Mesenchymal stem cell (in vitro differentiated cells and primary cell): ENCODE data around the gene ZNF618.

Experiments used
- DNase-seq: peaks from one replicate; pipeline ENCODE4 v3.0.0-alpha.2; 2013
- H2AFZ ChIP-seq: one replicate; pipeline ENCODE4 v1.6.1; 2013; ENCODE audit warnings: low read depth, mild to moderate bottlenecking, control low read depth, inconsistent platforms, low read length, moderate library complexity
- H2AK5ac ChIP-seq: 2 replicates; pipeline ENCODE4 v1.6.1; 2013; ENCODE audit warnings: low read length, moderate library complexity, mild to moderate bottlenecking, inconsistent platforms; ENCODE audit not compliant: severe bottlenecking
- H2BK120ac ChIP-seq: one replicate; pipeline ENCODE4 v1.6.1; 2013; ENCODE audit warnings: low read depth, mild to moderate bottlenecking, inconsistent platforms, low read length, moderate library complexity
- H2BK12ac ChIP-seq, 2 experiments: one replicate each; pipeline ENCODE4 v1.6.1; 2013; ENCODE audit warnings: inconsistent platforms in 2 of 2, low read length in 2 of 2, mild to moderate bottlenecking in 2 of 2, moderate library complexity in 2 of 2, control low read depth in 1 of 2
- H2BK15ac ChIP-seq: one replicate; pipeline ENCODE4 v1.6.1; 2013; ENCODE audit warnings: mild to moderate bottlenecking, low read depth, inconsistent platforms; ENCODE audit not compliant: poor library complexity, severe bottlenecking
- H2BK5ac ChIP-seq: 2 replicates; pipeline ENCODE4 v1.6.1; 2013; ENCODE audit warnings: low read depth, mild to moderate bottlenecking, low read length, control low read depth, inconsistent platforms; ENCODE audit not compliant: poor library complexity, severe bottlenecking
- H3K14ac ChIP-seq, 2 experiments: one replicate each; pipeline ENCODE4 v1.6.1; 2013; ENCODE audit warnings: inconsistent platforms in 2 of 2, low read length in 2 of 2, control low read depth in 1 of 2, mild to moderate bottlenecking in 1 of 2, moderate library complexity in 1 of 2
- H3K18ac ChIP-seq, 2 experiments: one replicate each; pipeline ENCODE4 v1.6.1; 2013; ENCODE audit warnings: inconsistent platforms in 2 of 2, low read length in 2 of 2, control low read depth in 1 of 2, low read depth in 1 of 2, mild to moderate bottlenecking in 1 of 2
- H3K23ac ChIP-seq, 2 experiments: one replicate each; pipeline ENCODE4 v1.6.1; 2013; ENCODE audit warnings: inconsistent platforms in 2 of 2, low read length in 2 of 2, mild to moderate bottlenecking in 2 of 2, moderate library complexity in 2 of 2, control low read depth in 1 of 2
- H3K27ac ChIP-seq: 2 replicates; pipeline ENCODE4 v1.5.1; 2013; ENCODE audit warnings: mild to moderate bottlenecking, moderate library complexity, low read length, control low read depth, inconsistent platforms; ENCODE audit not compliant: poor library complexity, severe bottlenecking
- H3K27me3 ChIP-seq, 2 experiments: 2 replicates each; pipeline versions ENCODE4 v1.6.1 to v1.7.0; 2013; ENCODE audit warnings: low read length in 2 of 2, mild to moderate bottlenecking in 2 of 2, moderate library complexity in 2 of 2, control low read depth in 1 of 2, inconsistent platforms in 1 of 2; ENCODE audit not compliant: control insufficient read depth in 1 of 2, insufficient read depth in 1 of 2
- H3K36me3 ChIP-seq, 2 experiments: 2 replicates each; pipeline versions ENCODE4 v1.6.1 to v1.7.0; 2013; ENCODE audit warnings: low read length in 2 of 2, control low read depth in 1 of 2, inconsistent platforms in 1 of 2, low read depth in 1 of 2, mild to moderate bottlenecking in 1 of 2; ENCODE audit not compliant: insufficient read depth in 2 of 2, control insufficient read depth in 1 of 2
- H3K4ac ChIP-seq, 2 experiments: one replicate each; pipeline ENCODE4 v1.6.1; 2013; ENCODE audit warnings: inconsistent platforms in 2 of 2, low read length in 2 of 2, mild to moderate bottlenecking in 2 of 2, moderate library complexity in 2 of 2, control low read depth in 1 of 2, low read depth in 1 of 2
- H3K4me1 ChIP-seq: 2 replicates; pipeline ENCODE4 v1.6.1; 2013; ENCODE audit warnings: low read depth, low read length, control low read depth; ENCODE audit not compliant: control insufficient read depth, insufficient read depth
- H3K4me2 ChIP-seq: 2 replicates; pipeline ENCODE4 v1.6.1; 2013; ENCODE audit warnings: low read length, mild to moderate bottlenecking, inconsistent platforms; ENCODE audit not compliant: poor library complexity, severe bottlenecking
- H3K4me3 ChIP-seq, 2 experiments: 2 replicates each; pipeline versions ENCODE4 v1.5.1 to v1.7.0; 2013; ENCODE audit warnings: low read length in 2 of 2, mild to moderate bottlenecking in 2 of 2, control low read depth in 1 of 2, low read depth in 1 of 2; ENCODE audit not compliant: insufficient read depth in 1 of 2
- H3K79me1 ChIP-seq: replicated peaks from 2 replicates; pipeline ENCODE4 v1.6.1; 2013; ENCODE audit warnings: mild to moderate bottlenecking, control low read depth, low read length, inconsistent platforms; ENCODE audit not compliant: poor library complexity, severe bottlenecking
- H3K9ac ChIP-seq: 2 replicates; pipeline ENCODE4 v1.7.0; 2013; ENCODE audit warnings: mild to moderate bottlenecking, low read length, moderate library complexity
- H3K9me3 ChIP-seq: 2 replicates; pipeline ENCODE4 v1.7.0; 2013; ENCODE audit warnings: mild to moderate bottlenecking, low read length; ENCODE audit not compliant: control insufficient read depth
- H4K8ac ChIP-seq: one replicate; pipeline ENCODE4 v1.6.1; 2013; ENCODE audit warnings: inconsistent platforms, mild to moderate bottlenecking, low read length, moderate library complexity
- H4K91ac ChIP-seq: one replicate; pipeline ENCODE4 v1.6.1; 2013; ENCODE audit warnings: mild to moderate bottlenecking, low read length, inconsistent platforms
- WGBS: methylation state at CpG from one replicate; pipeline ENCODE4 v1.1.7; 2013; ENCODE audit warnings: mixed read lengths; 5-methylcytosine and 5-hydroxymethylcytosine counted together

The ZNF618 gene

DNA sequence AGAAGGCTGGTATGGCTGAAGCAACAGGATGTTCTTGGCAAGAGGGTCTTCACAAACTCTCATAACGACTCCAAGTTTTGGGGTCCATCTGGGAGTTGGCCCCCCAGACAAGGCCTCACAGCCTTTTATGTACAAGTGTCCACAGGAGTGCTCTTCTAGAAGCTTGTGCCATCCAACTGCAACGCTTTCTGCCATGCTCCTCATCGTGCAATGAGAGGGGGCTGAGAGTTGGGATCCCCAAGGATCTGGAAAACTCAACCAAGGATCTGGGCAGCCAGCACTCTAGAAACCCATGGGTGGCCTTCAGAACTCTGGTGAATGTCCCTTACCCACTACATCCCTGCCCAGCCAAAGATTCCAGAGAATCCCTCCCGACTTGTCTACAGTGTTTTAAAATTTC lies 210.5 kb downstream of the ZNF618 start:
- no peak overlapping the region for H3K23ac ChIP-seq
- no peak overlapping the region for H3K4me2 ChIP-seq
- H3K14ac ChIP-seq, result no peak overlapping the region
- peaks cover 0 to 10% of the 10 kb centered on the region in 2 experiments for H3K36me3 ChIP-seq
- no peaks in the 10 kb centered on the region for H3K9me3 ChIP-seq
- peaks cover 0 to 39% of the 10 kb centered on the region in 2 experiments for H3K27me3 ChIP-seq
- H2AK5ac ChIP-seq, result no peak overlapping the region
- WGBS, result 93% methylated on average over 3 of the region's 4 CpGs
- H3K4me1 ChIP-seq, result peaks cover 9% of the 10 kb centered on the region
- H2BK5ac ChIP-seq, result no peak overlapping the region
- H2BK120ac ChIP-seq, result no peak overlapping the region
- H3K4me3 ChIP-seq, result no peak overlapping the region
- H4K91ac ChIP-seq, result no peak overlapping the region
- no peak overlapping the region for H3K27ac ChIP-seq
- no peak overlapping the region for H3K18ac ChIP-seq
- no peak overlapping the region for H3K4ac ChIP-seq
- no peak overlapping the region for H2BK12ac ChIP-seq
- H3K9ac ChIP-seq, result no peak overlapping the region
- DNase-seq, result no peak
- no peak overlapping the region for H2BK15ac ChIP-seq
- H4K8ac ChIP-seq, result no peak overlapping the region
- H3K79me1 ChIP-seq, result no peaks in the 10 kb centered on the region
- no peak overlapping the region for H2AFZ ChIP-seq

- Histone ChIP-seq H2AK5ac (no peak overlapping the region), H2BK12ac (no peak overlapping the region), H2AFZ (no peak overlapping the region), H3K9ac (no peak overlapping the region), H3K27me3 (peaks cover 0 to 41% of the 10 kb centered on the region in 2 experiments), H3K23ac (no peak overlapping the region), H3K18ac (no peak overlapping the region), H3K4me3 (no peak overlapping the region), H3K4me1 (peaks cover 3% of the 10 kb centered on the region), H3K9me3 (no peaks in the 10 kb centered on the region), H3K4ac (no peak overlapping the region), H2BK120ac (no peak overlapping the region), H3K36me3 (peaks cover 0 to 21% of the 10 kb centered on the region in 2 experiments), H3K14ac (no peak overlapping the region), H2BK15ac (no peak overlapping the region), H4K91ac (no peak overlapping the region), H3K27ac (no peak overlapping the region), H2BK5ac (no peak overlapping the region), H3K4me2 (no peak overlapping the region), H3K79me1 (no peaks in the 10 kb centered on the region), H4K8ac (no peak overlapping the region)
- WGBS, result 84% methylated on average over 7 of the region's 7 CpGs
- no peak for DNase-seq
These were observed 211.6 kb downstream of the ZNF618 start for GRCh38 chr9:114087721-114088120.

GRCh38 chr9:114088571-114089170 lies 212.6 kb downstream of the ZNF618 start:
- peaks cover 0 to 30% of the 10 kb centered on the region in 2 experiments for H3K36me3 ChIP-seq
- H4K91ac ChIP-seq, result no peak overlapping the region
- no peaks in the 10 kb centered on the region for H3K79me1 ChIP-seq
- no peak overlapping the region for H2AK5ac ChIP-seq
- no peak overlapping the region for H3K9ac ChIP-seq
- no peak overlapping the region for H3K14ac ChIP-seq
- H2BK12ac ChIP-seq, result no peak overlapping the region
- H3K4me1 ChIP-seq, result peaks cover 4% of the 10 kb centered on the region
- WGBS, result 91% methylated on average over 7 of the region's 7 CpGs
- H3K18ac ChIP-seq, result no peak overlapping the region
- H4K8ac ChIP-seq, result no peak overlapping the region
- no peak overlapping the region for H3K27ac ChIP-seq
- no peak overlapping the region for H2BK15ac ChIP-seq
- no peak overlapping the region for H2BK120ac ChIP-seq
- H3K4me3 ChIP-seq, result no peak overlapping the region
- no peak overlapping the region for H2AFZ ChIP-seq
- no peaks in the 10 kb centered on the region for H3K9me3 ChIP-seq
- H2BK5ac ChIP-seq, result no peak overlapping the region
- no peak overlapping the region for H3K4me2 ChIP-seq
- H3K4ac ChIP-seq, result no peak overlapping the region
- no peak overlapping the region for H3K23ac ChIP-seq
- H3K27me3 ChIP-seq, result peaks cover 0 to 51% of the 10 kb centered on the region in 2 experiments
- DNase-seq, result no peak

GRCh38 chr9:114089206-114089840 lies 213.2 kb downstream of the ZNF618 start:
- H3K9me3 ChIP-seq, result no peaks in the 10 kb centered on the region
- 85% methylated on average over 4 of the region's 4 CpGs for WGBS
- no peak overlapping the region for H2BK120ac ChIP-seq
- H4K8ac ChIP-seq, result no peak overlapping the region
- H2AK5ac ChIP-seq, result no peak overlapping the region
- H3K79me1 ChIP-seq, result no peaks in the 10 kb centered on the region
- no peak overlapping the region for H3K4me3 ChIP-seq
- H3K4ac ChIP-seq, result no peak overlapping the region
- H2BK12ac ChIP-seq, result no peak overlapping the region
- H2AFZ ChIP-seq, result no peak overlapping the region
- peaks cover 4% of the 10 kb centered on the region for H3K4me1 ChIP-seq
- no peak for DNase-seq
- H3K14ac ChIP-seq, result peak overlapping the region in 1 of 2 experiments; percentile 48
- H2BK15ac ChIP-seq, result no peak overlapping the region
- H3K9ac ChIP-seq, result no peak overlapping the region
- peaks cover 0 to 51% of the 10 kb centered on the region in 2 experiments for H3K27me3 ChIP-seq
- H3K4me2 ChIP-seq, result no peak overlapping the region
- H3K23ac ChIP-seq, result no peak overlapping the region
- H3K36me3 ChIP-seq, result peaks cover 0 to 37% of the 10 kb centered on the region in 2 experiments
- no peak overlapping the region for H3K18ac ChIP-seq
- no peak overlapping the region for H3K27ac ChIP-seq
- no peak overlapping the region for H4K91ac ChIP-seq
- H2BK5ac ChIP-seq, result no peak overlapping the region
